ENCODE data around the gene ZSWIM6. TPM values are rescaled to one million over a fixed set of nuclear protein-coding genes. Genes with fewer than 3 reads are reported as not detected.

The ZSWIM6 gene
- total and polyA plus RNA-seq, 2 of the 4 experiments (the other 2 are of a cell fraction): 10.8 to 14.1 TPM

DNA sequence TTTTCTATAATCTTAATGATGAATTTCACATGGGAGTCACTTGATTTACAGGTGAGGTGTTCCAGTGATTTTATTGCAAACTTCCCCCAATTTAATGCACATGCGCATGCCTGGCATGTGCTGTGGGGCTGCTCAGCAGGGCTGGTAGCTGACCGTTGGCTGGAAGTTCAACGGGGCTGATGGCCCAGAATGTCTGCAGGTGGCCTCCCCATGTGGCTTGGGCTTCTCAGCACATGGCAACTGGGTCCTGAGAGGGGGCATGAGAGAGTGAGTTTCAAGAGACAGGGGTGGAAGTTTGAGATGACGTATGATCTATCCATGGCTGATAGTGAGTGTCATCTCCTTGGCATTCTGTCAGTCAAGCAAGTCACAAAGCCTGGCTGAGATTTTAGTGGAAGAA lies 259.8 kb downstream of the ZSWIM6 start:
- intact Hi-C loops (cut with micrococcal nuclease) (no loop called here), dilution Hi-C loops (cut with HindIII; ENCODE audit: low sequenced_read_pairs, unreplicated experiment) (no loop called here), in situ Hi-C loops (cut with MboI; ENCODE audit: low sequenced_read_pairs) (no loop called here)
- H2BK15ac ChIP-seq (ENCODE audit: low read depth, low read length): no peak overlapping the region
- H2BK20ac ChIP-seq (ENCODE audit: low read depth, low read length): no peak overlapping the region
- H3K27ac ChIP-seq (ENCODE audit: insufficient read depth, low read length): no peak overlapping the region
- no peak overlapping the region for H3K23ac ChIP-seq (ENCODE audit: low read depth, low read length)
- no peak overlapping the region for H2AK9ac ChIP-seq (replicated peaks; ENCODE audit: low read depth, low read length, poor library complexity)
- DNase-seq (no peak), ATAC-seq (ENCODE audit: low read depth) (no peak)
- no peaks in the 10 kb centered on the region for H3K79me1 ChIP-seq (ENCODE audit: low read depth in 1 of 2, low read length in 2 of 2)
- no peak overlapping the region for H2BK5ac ChIP-seq (ENCODE audit: low read depth, low read length, poor library complexity, severe bottlenecking)
- no peak overlapping the region for H2AFZ ChIP-seq (replicated peaks; ENCODE audit: low read length, poor library complexity)
- no TSS peak for BruUV-seq (replicated peaks)
- 96% methylated on average over 4 of the region's 4 CpGs; no CpG with 5 or more reads in 1 of the 2 experiments for WGBS, 2 experiments (ENCODE audit: extremely low coverage in 2 of 2, insufficient read length in 1 of 2)
- no peak overlapping the region for H4K91ac ChIP-seq (ENCODE audit: insufficient read depth, low read depth, low read length)
- H3K4ac ChIP-seq (ENCODE audit: low read depth, low read length): no peak overlapping the region
- TF ChIP-seq MXI1 (IDR thresholded peaks at IDR 0.05; ENCODE audit: borderline replicate concordance, low read depth, low read length) (no peak), SMC3 (IDR thresholded peaks at IDR 0.05; ENCODE audit: low read depth, low read length) (no peak), BHLHE40 (IDR thresholded peaks at IDR 0.05; ENCODE audit: low read depth, low read length) (no peak), POLR2A (IDR thresholded peaks at IDR 0.05; ENCODE audit: low read depth, low read length) (no peak), RFX5 (IDR thresholded peaks at IDR 0.05; ENCODE audit: low read depth, low read length) (no peak), FOS (IDR thresholded peaks at IDR 0.05; ENCODE audit: low read depth, low read length) (no peak), CEBPB (IDR thresholded peaks at IDR 0.05; ENCODE audit: low read depth, low read length) (no peak), MAZ (IDR thresholded peaks at IDR 0.05; ENCODE audit: borderline replicate concordance, low read depth, low read length) (no peak), RCOR1 (IDR thresholded peaks at IDR 0.05; ENCODE audit: insufficient replicate concordance, low read length) (no peak)
- no peak overlapping the region for H3K18ac ChIP-seq (ENCODE audit: low read depth, low read length)
- no peaks in the 10 kb centered on the region for H3K9me3 ChIP-seq (ENCODE audit: control insufficient read depth, insufficient read depth, low read length)
- H3K9me1 ChIP-seq (ENCODE audit: insufficient read depth, low read length): no peaks in the 10 kb centered on the region
- H3K14ac ChIP-seq (replicated peaks; ENCODE audit: low read depth, low read length): no peak overlapping the region
- H2BK120ac ChIP-seq (ENCODE audit: low read depth, low read length): no peak overlapping the region
- no peak overlapping the region for H3K4me2 ChIP-seq (ENCODE audit: low read depth, low read length)
- H4K5ac ChIP-seq (ENCODE audit: low read depth, low read length): no peak overlapping the region
- H2AK5ac ChIP-seq (ENCODE audit: low read depth, low read length): no peak overlapping the region
- no peaks in the 10 kb centered on the region for H3K36me3 ChIP-seq (ENCODE audit: control insufficient read depth, insufficient read depth, low read length)
- H3K4me3 ChIP-seq (ENCODE audit: insufficient read depth, low read depth, low read length): no peak overlapping the region
- ChIA-PET POLR2A (ENCODE audit: unreplicated experiment) (no interaction called here), CTCF (no interaction called here)
- no peaks in the 10 kb centered on the region for H3K4me1 ChIP-seq (ENCODE audit: control insufficient read depth, insufficient read depth, low read length)
- H3K56ac ChIP-seq (ENCODE audit: extremely low read depth, insufficient read depth, low read length): no peak overlapping the region
- H3K27me3 ChIP-seq (ENCODE audit: control insufficient read depth, insufficient read depth, low read length): peaks cover 14% of the 10 kb centered on the region
- H3K9ac ChIP-seq (ENCODE audit: low read depth, low read length): no peak overlapping the region
- no peaks in the 10 kb centered on the region for H4K20me1 ChIP-seq (ENCODE audit: insufficient read depth, low read length)
- no peak overlapping the region for H4K8ac ChIP-seq (ENCODE audit: low read depth in 2 of 2, low read length in 2 of 2)
